Measurements from ENCODE around the gene PRM2. TPM values are rescaled to one million over a fixed set of nuclear protein-coding genes. Genes with fewer than 3 reads are reported as not detected.
A peak's percentile ranks its signal among the peaks of the same experiment; 100 is the strongest.

Gene PRM2
- total RNA-seq = not detected
- long read RNA-seq = 0 reads

- no peak for DNase-seq
- H3K9me3 ChIP-seq = no peaks in the 10 kb centered on the region
- H3K4me3 ChIP-seq = no peak within 1 kb of the TSS
- H3K27me3 ChIP-seq = no peaks in the 10 kb centered on the region
- H3K36me3 ChIP-seq = no peaks in the 10 kb centered on the region
- H3K4me1 ChIP-seq = no peaks in the 10 kb centered on the region
- ATAC-seq = no peak
- no peak within 1 kb of the TSS for H3K27ac ChIP-seq
- no peak for TF ChIP-seq CTCF (IDR thresholded peaks at IDR 0.05)
- intact Hi-C loops (cut with DNase I) = no loop called here
Observed at GRCh38 chr16:11276143-11276895, at the start of gene PRM2. TSS of gene PRM2 (minus strand) at chr16:11276480. CDS start at chr16:11276370, 110 bp downstream.

GRCh38 chr16:11325404-11326083, 49.3 kb upstream of the PRM2 start:
- no peak for TF ChIP-seq CTCF (IDR thresholded peaks at IDR 0.05)
- peak; percentile 24 for ATAC-seq
- no peaks in the 10 kb centered on the region for H3K36me3 ChIP-seq
- no peaks in the 10 kb centered on the region for H3K9me3 ChIP-seq
- no peaks in the 10 kb centered on the region for H3K27me3 ChIP-seq
- no peak overlapping the region for H3K27ac ChIP-seq
- H3K4me3 ChIP-seq = no peak overlapping the region
- intact Hi-C loops (cut with DNase I) = no loop called here
- H3K4me1 ChIP-seq = peaks cover 24% of the 10 kb centered on the region
- DNase-seq = no peak

- Histone ChIP-seq H3K4me1 (peaks cover 16% of the 10 kb centered on the region), H3K9me3 (no peaks in the 10 kb centered on the region), H3K27me3 (no peaks in the 10 kb centered on the region), H3K36me3 (no peaks in the 10 kb centered on the region), H3K27ac (no peak overlapping the region), H3K4me3 (no peak overlapping the region)
- no peak for ATAC-seq
- intact Hi-C loops (cut with DNase I) = no loop called here
- TF ChIP-seq CTCF (IDR thresholded peaks at IDR 0.05) = no peak
- DNase-seq = no peak
Observed at GRCh38 chr16:11323551-11324336, 47.5 kb upstream of the PRM2 start.

GRCh38 chr16:11322823-11323222, 46.5 kb upstream of the PRM2 start:
- intact Hi-C loops (cut with DNase I) = no loop called here
- no peak overlapping the region for H3K4me3 ChIP-seq
- peaks cover 7% of the 10 kb centered on the region for H3K4me1 ChIP-seq
- ATAC-seq (no peak), DNase-seq (no peak)
- H3K27me3 ChIP-seq = no peaks in the 10 kb centered on the region
- no peak for TF ChIP-seq CTCF (IDR thresholded peaks at IDR 0.05)
- H3K9me3 ChIP-seq = no peaks in the 10 kb centered on the region
- H3K36me3 ChIP-seq = no peaks in the 10 kb centered on the region
- no peak overlapping the region for H3K27ac ChIP-seq

GRCh38 chr16:11321662-11322061, 45.4 kb upstream of the PRM2 start:
- TF ChIP-seq CTCF (IDR thresholded peaks at IDR 0.05) = no peak
- ATAC-seq (no peak), DNase-seq (no peak)
- no peaks in the 10 kb centered on the region for H3K9me3 ChIP-seq
- H3K36me3 ChIP-seq = no peaks in the 10 kb centered on the region
- no peak overlapping the region for H3K27ac ChIP-seq
- no peaks in the 10 kb centered on the region for H3K4me1 ChIP-seq
- no peaks in the 10 kb centered on the region for H3K27me3 ChIP-seq
- no peak overlapping the region for H3K4me3 ChIP-seq
- intact Hi-C loops (cut with DNase I) = no loop called here
